Peyer's patch (tissue), 4 donors: ENCODE measurements around the gene HTRA1. TPM values are rescaled to one million over a fixed set of nuclear protein-coding genes. Genes with fewer than 3 reads are reported as not detected.

Source experiments
- DNase-seq, 3 donors: peaks; one replicate each; pipeline ENCODE4 v3.0.0-alpha.2; 2017 to 2019
- H3K27ac ChIP-seq, 4 donors: fragments of 200-600 bp; sonication (generic); one replicate each; pipeline ENCODE4 v1.5.1; 2016 to 2019
- H3K27me3 ChIP-seq, 2 donors: fragments of 200-600 bp; sonication (generic); one replicate each; pipeline ENCODE4 v1.5.1; 2019
- H3K36me3 ChIP-seq, 3 donors: fragments of 200-600 bp; sonication (generic); one replicate each; pipeline ENCODE4 v1.5.1; 2016 to 2019
- H3K4me1 ChIP-seq, 4 donors: fragments of 200-600 bp; sonication (generic); one replicate each; pipeline ENCODE4 v1.5.1; 2016 to 2019
- H3K4me3 ChIP-seq, 4 donors: fragments of 200-600 bp; sonication (generic); 1 replicate in 3 of 4; 2 replicates in 1 of 4; pipeline ENCODE4 v1.5.1; 2016 to 2019; ENCODE audit warnings: mild to moderate bottlenecking in 1 of 4
- H3K9me3 ChIP-seq, 4 donors: fragments of 200-600 bp; sonication (generic); one replicate each; pipeline ENCODE4 v1.5.1; 2016 to 2019; ENCODE audit warnings: mild to moderate bottlenecking in 1 of 4
- POLR2A ChIP-seq, 2 donors: fragments of 450-650 bp; IDR thresholded peaks; one replicate each; pipeline ENCODE4 v1.5.1; 2017; ENCODE audit warnings: antibody characterized with exemption in 2 of 2, mild to moderate bottlenecking in 2 of 2, moderate library complexity in 2 of 2
- total RNA-seq, 4 donors: library from RNA; depleted of rRNA; stranded (reverse); fragments of >200 nt; gene quantifications; one replicate each; pipeline ENCODE4 v1.1.0, GENCODE V29; 2016
- TF ChIP-seq, protein P1 (sequence below), 6 experiments: fragments of 450-650 bp in 4 of 6; fragments of 200-600 bp in 2 of 6; sonication (generic) in 1 of 6; IDR thresholded peaks; one replicate each; pipeline ENCODE4 v1.5.1; 2017 to 2019; ENCODE audit warnings: antibody characterized with exemption in 6 of 6, mild to moderate bottlenecking in 3 of 6, moderate library complexity in 1 of 6

The HTRA1 gene
- total RNA-seq, 4 donors from 2014 or later: 12.3 to 26.1 (median 17.3) TPM

DNA sequence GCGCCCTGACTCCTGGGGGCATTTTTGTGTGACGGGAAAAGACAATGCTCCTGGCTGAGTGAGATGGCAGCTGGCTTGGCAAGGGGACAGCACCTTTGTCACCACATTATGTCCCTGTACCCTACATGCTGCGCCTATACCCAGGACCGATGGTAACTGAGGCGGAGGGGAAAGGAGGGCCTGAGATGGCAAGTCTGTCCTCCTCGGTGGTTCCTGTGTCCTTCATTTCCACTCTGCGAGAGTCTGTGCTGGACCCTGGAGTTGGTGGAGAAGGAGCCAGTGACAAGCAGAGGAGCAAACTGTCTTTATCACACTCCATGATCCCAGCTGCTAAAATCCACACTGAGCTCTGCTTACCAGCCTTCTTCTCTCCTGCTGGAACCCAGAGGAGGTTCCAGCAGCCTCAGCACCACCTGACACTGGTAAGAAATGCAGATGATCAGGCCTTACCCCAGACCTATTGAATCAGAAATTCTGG lies 6.7 kb upstream of the HTRA1 start, which contains the start of gene ARMS2:
Gene ARMS2, plus strand, starts transcription at position 51 of the 478 bp plus-strand sequence. Its CDS starts 75 bp downstream, at position 126.
- Histone ChIP-seq H3K36me3 (no peaks in the 10 kb centered on the region), H3K4me3 (no peak within 1 kb of the TSS), H3K27ac (no peak within 1 kb of the TSS), H3K4me1 (no peaks in the 10 kb centered on the region), H3K9me3 (no peaks in the 10 kb centered on the region), H3K27me3 (no peaks in the 10 kb centered on the region)
- no peak for DNase-seq
- TF ChIP-seq POLR2A (IDR thresholded peaks at IDR 0.05): no peak
- TF ChIP-seq, protein P1, sequence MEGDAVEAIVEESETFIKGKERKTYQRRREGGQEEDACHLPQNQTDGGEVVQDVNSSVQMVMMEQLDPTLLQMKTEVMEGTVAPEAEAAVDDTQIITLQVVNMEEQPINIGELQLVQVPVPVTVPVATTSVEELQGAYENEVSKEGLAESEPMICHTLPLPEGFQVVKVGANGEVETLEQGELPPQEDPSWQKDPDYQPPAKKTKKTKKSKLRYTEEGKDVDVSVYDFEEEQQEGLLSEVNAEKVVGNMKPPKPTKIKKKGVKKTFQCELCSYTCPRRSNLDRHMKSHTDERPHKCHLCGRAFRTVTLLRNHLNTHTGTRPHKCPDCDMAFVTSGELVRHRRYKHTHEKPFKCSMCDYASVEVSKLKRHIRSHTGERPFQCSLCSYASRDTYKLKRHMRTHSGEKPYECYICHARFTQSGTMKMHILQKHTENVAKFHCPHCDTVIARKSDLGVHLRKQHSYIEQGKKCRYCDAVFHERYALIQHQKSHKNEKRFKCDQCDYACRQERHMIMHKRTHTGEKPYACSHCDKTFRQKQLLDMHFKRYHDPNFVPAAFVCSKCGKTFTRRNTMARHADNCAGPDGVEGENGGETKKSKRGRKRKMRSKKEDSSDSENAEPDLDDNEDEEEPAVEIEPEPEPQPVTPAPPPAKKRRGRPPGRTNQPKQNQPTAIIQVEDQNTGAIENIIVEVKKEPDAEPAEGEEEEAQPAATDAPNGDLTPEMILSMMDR (IDR thresholded peaks at IDR 0.05): no peak

DNA sequence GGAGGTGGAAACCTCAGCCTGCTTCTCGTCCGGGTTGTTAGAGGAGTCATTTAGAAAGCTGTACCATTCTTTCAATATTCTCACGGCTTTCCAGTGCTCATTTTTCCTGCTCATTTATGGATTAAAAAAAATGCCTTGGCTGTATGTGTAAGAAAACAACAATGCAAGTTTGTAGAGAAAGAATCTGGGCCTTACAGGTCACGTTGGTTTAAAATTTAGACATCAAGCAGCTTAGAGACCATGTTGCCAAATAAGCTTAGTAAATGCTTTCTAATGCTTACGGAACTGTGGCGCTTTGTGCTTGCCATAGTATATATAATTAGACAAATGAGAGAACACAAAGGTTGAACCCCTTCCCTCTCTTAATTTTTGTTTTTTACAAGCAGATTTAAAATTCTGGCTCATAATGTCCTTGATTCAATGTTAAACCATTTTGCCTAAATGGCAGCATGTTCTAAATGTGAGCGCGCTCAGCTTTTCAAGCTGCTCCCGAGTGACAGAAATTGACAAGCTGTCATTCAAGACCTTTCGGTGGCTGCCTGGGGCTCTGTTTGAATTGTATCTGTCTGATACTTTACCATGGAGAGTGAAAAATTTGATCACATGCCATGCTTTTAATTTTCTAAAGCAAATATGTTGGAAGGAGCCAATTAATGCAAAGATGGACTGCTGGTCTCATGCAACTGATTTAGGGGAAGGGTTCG lies 5.8 kb upstream of the HTRA1 start:
- Histone ChIP-seq H3K27me3 (no peaks in the 10 kb centered on the region), H3K4me1 (peaks cover 0 to 4% (median 0%) of the 10 kb centered on the region in 4 donors), H3K9me3 (no peaks in the 10 kb centered on the region), H3K36me3 (no peaks in the 10 kb centered on the region), H3K4me3 (no peak overlapping the region), H3K27ac (no peak overlapping the region)
- no peak for DNase-seq
- TF ChIP-seq, protein P1 (IDR thresholded peaks at IDR 0.05): no peak
- TF ChIP-seq POLR2A (IDR thresholded peaks at IDR 0.05): no peak

DNA sequence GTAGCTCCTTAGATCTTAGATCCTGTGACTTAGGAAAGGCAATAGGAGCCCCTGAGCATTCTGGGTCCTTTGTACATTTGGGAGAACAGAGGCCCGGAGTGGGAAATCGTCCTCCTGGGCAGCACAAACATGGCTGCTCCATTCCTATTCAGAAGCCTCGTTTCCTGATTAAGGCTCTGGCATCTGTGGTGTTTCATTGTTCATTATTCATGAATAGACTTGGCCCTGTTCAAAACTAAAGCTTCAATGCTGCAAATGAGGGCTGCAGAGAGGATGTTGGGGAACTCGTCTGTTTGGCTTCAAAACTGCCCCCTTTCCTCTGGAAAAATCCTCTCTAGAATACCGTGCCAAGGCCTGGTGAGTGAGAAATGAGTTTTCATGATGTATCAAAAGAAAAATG lies 3.4 kb upstream of the HTRA1 start:
- Histone ChIP-seq H3K36me3 (no peaks in the 10 kb centered on the region), H3K27ac (no peak overlapping the region), H3K4me1 (peaks cover 0 to 15% (median 0%) of the 10 kb centered on the region in 4 donors), H3K9me3 (no peaks in the 10 kb centered on the region), H3K4me3 (no peak overlapping the region), H3K27me3 (no peaks in the 10 kb centered on the region)
- no peak for TF ChIP-seq POLR2A (IDR thresholded peaks at IDR 0.05)
- TF ChIP-seq, protein P1 (IDR thresholded peaks at IDR 0.05): no peak
- no peak for DNase-seq

DNA sequence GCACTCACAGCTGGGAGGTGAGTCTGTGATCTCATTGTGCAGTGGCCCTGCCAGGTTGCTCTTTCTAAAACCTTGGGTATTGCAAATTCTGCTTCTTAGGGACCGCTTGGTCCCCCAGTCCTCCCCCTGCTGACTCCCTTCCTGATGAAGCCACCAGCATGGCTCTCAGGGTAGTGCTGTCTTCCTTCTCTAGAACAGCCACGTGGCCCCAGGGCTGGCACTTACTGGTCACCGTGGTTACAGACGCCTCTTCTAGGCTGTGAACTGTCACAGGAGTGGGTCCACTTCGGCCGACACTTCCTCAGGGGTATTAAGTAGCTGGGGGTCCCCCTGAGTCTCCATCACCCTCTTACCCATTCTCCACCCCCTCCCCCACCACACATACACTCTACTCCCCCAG lies 2.7 kb upstream of the HTRA1 start:
- no peak overlapping the region for H3K27ac ChIP-seq
- H3K4me1 ChIP-seq: peaks cover 0 to 17% (median 0%) of the 10 kb centered on the region in 4 donors
- no peaks in the 10 kb centered on the region for H3K9me3 ChIP-seq
- H3K36me3 ChIP-seq: no peaks in the 10 kb centered on the region
- H3K27me3 ChIP-seq: no peaks in the 10 kb centered on the region
- H3K4me3 ChIP-seq: no peak overlapping the region
- DNase-seq: no peak
- TF ChIP-seq, protein P1 (IDR thresholded peaks at IDR 0.05): no peak
- TF ChIP-seq POLR2A (IDR thresholded peaks at IDR 0.05): no peak

DNA sequence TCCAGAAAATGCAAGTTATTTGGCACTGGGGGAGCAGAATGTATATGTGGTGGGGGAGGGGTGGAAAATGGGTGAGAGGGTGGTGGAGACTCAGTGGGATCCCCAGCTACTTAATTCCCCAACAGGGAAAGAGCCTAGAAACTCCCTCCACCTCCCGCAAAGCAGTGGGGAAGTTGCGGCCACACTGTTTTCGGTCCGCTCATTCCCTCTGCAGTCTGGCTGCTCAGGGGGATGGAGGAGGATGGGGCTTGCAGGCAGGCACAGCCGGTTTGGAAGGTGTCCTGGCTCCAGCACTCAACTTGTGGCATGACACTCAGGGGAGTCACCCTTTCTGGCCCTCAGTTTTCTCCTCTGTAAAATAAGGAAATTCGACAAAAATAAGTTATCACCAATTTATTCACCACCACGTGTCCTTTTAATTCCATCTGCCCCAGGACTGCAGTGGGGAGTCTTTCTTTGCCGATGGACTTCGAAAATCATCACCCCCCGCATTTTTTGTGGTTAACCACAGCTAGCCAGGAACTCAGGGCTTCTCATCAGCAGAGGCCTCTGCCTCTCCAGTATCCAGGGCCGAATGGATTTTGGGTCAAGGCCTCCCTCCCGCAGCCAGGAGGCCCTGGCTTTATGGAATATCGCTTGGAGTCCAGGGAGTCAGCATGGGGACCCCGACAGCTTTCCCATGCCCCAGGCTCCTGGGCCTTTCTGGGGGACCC lies 1.6 kb upstream of the HTRA1 start:
- H3K27me3 ChIP-seq: no peaks in the 10 kb centered on the region

More for the DNA sequence above, 1.6 kb upstream of the HTRA1 start:
- Histone ChIP-seq H3K4me1 (peaks cover 0 to 17% (median 0%) of the 10 kb centered on the region in 4 donors), H3K9me3 (no peaks in the 10 kb centered on the region), H3K27ac (no peak overlapping the region), H3K36me3 (no peaks in the 10 kb centered on the region), H3K4me3 (no peak overlapping the region)
- DNase-seq: no peak
- no peak for TF ChIP-seq POLR2A (IDR thresholded peaks at IDR 0.05)
- TF ChIP-seq, protein P1 (IDR thresholded peaks at IDR 0.05): no peak
